C4-2B (cell line): Measurements from ENCODE around the gene DNTTIP2.

Source experiments
- CTCF ChIP-seq: fragments of 450-650 bp; conservative IDR thresholded peaks from 2 replicates; pipeline ENCODE4 v1.5.1; 2017; ENCODE audit warnings: mild to moderate bottlenecking
- ZFX ChIP-seq: fragments of 450-650 bp; IDR thresholded peaks from 2 replicates; pipeline ENCODE4 v1.6.1; 2017

- TF ChIP-seq CTCF (no peak), ZFX (no peak)
These were observed 50.6 kb downstream of the DNTTIP2 start for GRCh38 chr1:93828367-93828755.
